H1 (cell line): ENCODE results near the gene COLEC11. TPM values are rescaled to one million over a fixed set of nuclear protein-coding genes. Genes with fewer than 3 reads are reported as not detected.

Source experiments
- CTCF ChIA-PET: fragments of 300-600 bp; sonication (Branson Sonifier 250); formaldehyde crosslinking; loops from one replicate; lab custom pipeline; 2021; ENCODE audit not compliant: partially characterized antibody; lab: Charles Lee
- POLR2A ChIA-PET: fragments of 300-600 bp; sonication (Branson Sonifier 250); formaldehyde crosslinking; loops from one replicate; lab custom pipeline; 2021; ENCODE audit warnings: inconsistent platforms; ENCODE audit not compliant: partially characterized antibody; lab: Charles Lee
- DNase-seq, 2 experiments: peaks; one replicate each; pipeline versions ENCODE4 v3.0.0 to v3.0.0-alpha.2; 2010 to 2022; ENCODE audit warnings: low spot score in 2 of 2, low read depth in 1 of 2, mixed read lengths in 1 of 2
- FAIRE-seq: peaks from 2 replicates; lab custom pipeline; 2011; peaks lifted over from hg19 to GRCh38; lab: Jason Lieb, UNC
- H2AFZ ChIP-seq: 2 replicates; pipeline ENCODE4 v1.8.1; 2012; ENCODE audit warnings: low read length, inconsistent platforms
- H2AK5ac ChIP-seq: 2 replicates; pipeline ENCODE4 v1.6.1; 2013; ENCODE audit warnings: low read depth, low read length
- H2BK120ac ChIP-seq: replicated peaks from 2 replicates; pipeline ENCODE3; 2013; ENCODE audit warnings: low read depth, low read length, inconsistent platforms
- H2BK12ac ChIP-seq: 2 replicates; pipeline ENCODE4 v1.6.1; 2013; ENCODE audit warnings: low read depth, low read length
- H2BK15ac ChIP-seq: 2 replicates; pipeline ENCODE4 v1.6.1; 2013; ENCODE audit warnings: low read length
- H2BK20ac ChIP-seq: 2 replicates; pipeline ENCODE4 v1.6.1; 2013; ENCODE audit warnings: low read length
- H2BK5ac ChIP-seq: 2 replicates; pipeline ENCODE4 v1.6.1; 2013; ENCODE audit warnings: low read depth, low read length
- H3K14ac ChIP-seq: 2 replicates; pipeline ENCODE4 v1.6.1; 2013; ENCODE audit warnings: inconsistent platforms; ENCODE audit not compliant: insufficient read length
- H3K18ac ChIP-seq: 2 replicates; pipeline ENCODE4 v1.6.1; 2013; ENCODE audit warnings: low read length; ENCODE audit errors: extremely low read depth
- H3K23ac ChIP-seq: 2 replicates; pipeline ENCODE4 v1.6.1; 2013; ENCODE audit warnings: inconsistent platforms; ENCODE audit not compliant: insufficient read length
- H3K23me2 ChIP-seq: 2 replicates; pipeline ENCODE4 v1.6.1; 2013; ENCODE audit warnings: low read depth, low read length
- H3K27ac ChIP-seq: 2 replicates; pipeline ENCODE4 v1.6.1; 2011; ENCODE audit warnings: low read depth, low read length, inconsistent platforms
- H3K27me3 ChIP-seq, 4 experiments: replicated peaks in 1 of 4; 1 replicate in 1 of 4; 2 replicates in 3 of 4; pipeline versions ENCODE4 v1.6.1 to v1.8.1; 2011 to 2013; ENCODE audit warnings: low read length in 3 of 4, mild to moderate bottlenecking in 3 of 4, inconsistent platforms in 2 of 4, mixed read lengths in 2 of 4, moderate library complexity in 1 of 4; ENCODE audit not compliant: control insufficient read depth in 3 of 4, insufficient read depth in 3 of 4; ENCODE audit errors: extremely low read depth in 1 of 4
- H3K36me3 ChIP-seq, 4 experiments: 2 replicates each; pipeline versions ENCODE4 v1.6.1 to v1.8.1; 2011 to 2013; ENCODE audit warnings: mild to moderate bottlenecking in 4 of 4, low read length in 3 of 4, moderate library complexity in 2 of 4, control low read depth in 1 of 4, inconsistent platforms in 1 of 4; ENCODE audit not compliant: insufficient read depth in 4 of 4, control insufficient read depth in 2 of 4
- H3K4ac ChIP-seq: replicated peaks from 2 replicates; pipeline ENCODE3; 2013; ENCODE audit warnings: low read length, low read depth, mixed read lengths, inconsistent platforms; ENCODE audit not compliant: insufficient read length
- H3K4me1 ChIP-seq, 4 experiments: replicated peaks in 1 of 4; 1 replicate in 1 of 4; 2 replicates in 3 of 4; pipeline versions ENCODE4 v1.6.1 to v1.8.1; 2011 to 2013; ENCODE audit warnings: low read length in 3 of 4, inconsistent platforms in 2 of 4, mixed read lengths in 1 of 4; ENCODE audit not compliant: insufficient read depth in 4 of 4, control insufficient read depth in 3 of 4
- H3K4me2 ChIP-seq, 2 experiments: 2 replicates each; pipeline versions ENCODE4 v1.6.1 to v1.8.1; 2011 to 2013; ENCODE audit warnings: low read depth in 2 of 2, low read length in 2 of 2, control low read depth in 1 of 2, inconsistent platforms in 1 of 2, mild to moderate bottlenecking in 1 of 2; ENCODE audit not compliant: insufficient read depth in 1 of 2
- H3K4me3 ChIP-seq, 4 experiments: fragments of 200-600, 300-600 bp in 1 of 4; sonication (generic), shearing (Covaris generic), sonication (Bioruptor Twin) in 1 of 4; 2 replicates each; pipeline versions ENCODE4 v1.5.1 to v1.8.1; 2011 to 2016; ENCODE audit warnings: low read length in 4 of 4, low read depth in 3 of 4, control low read depth in 2 of 4, inconsistent platforms in 2 of 4, mild to moderate bottlenecking in 2 of 4, mixed read lengths in 1 of 4, moderate library complexity in 1 of 4; ENCODE audit not compliant: insufficient read depth in 2 of 4; ENCODE audit errors: extremely low read depth in 1 of 4
- H3K56ac ChIP-seq: replicated peaks from 2 replicates; pipeline ENCODE3; 2013; ENCODE audit warnings: low read depth, mild to moderate bottlenecking, mixed read lengths, low read length, inconsistent platforms; ENCODE audit not compliant: insufficient read length
- H3K79me1 ChIP-seq: 2 replicates; pipeline ENCODE4 v1.6.1; 2013; ENCODE audit warnings: low read depth, low read length, control low read depth
- H3K79me2 ChIP-seq, 2 experiments: 2 replicates each; pipeline versions ENCODE4 v1.6.1 to v1.8.1; 2012 to 2013; ENCODE audit warnings: low read length in 2 of 2, mild to moderate bottlenecking in 2 of 2, inconsistent platforms in 1 of 2; ENCODE audit not compliant: insufficient read depth in 2 of 2, control insufficient read depth in 1 of 2
- H3K9ac ChIP-seq, 4 experiments: replicated peaks in 1 of 4; 1 replicate in 1 of 4; 2 replicates in 3 of 4; pipeline versions ENCODE4 v1.6.1 to v1.8.1; 2011 to 2013; ENCODE audit warnings: low read depth in 3 of 4, low read length in 3 of 4, control low read depth in 2 of 4, mild to moderate bottlenecking in 2 of 4, moderate library complexity in 2 of 4, inconsistent platforms in 1 of 4; ENCODE audit errors: extremely low read depth in 1 of 4
- H3K9me3 ChIP-seq, 2 experiments: 2 replicates each; pipeline versions ENCODE4 v1.6.1 to v1.8.1; 2012 to 2013; ENCODE audit warnings: mild to moderate bottlenecking in 2 of 2, moderate library complexity in 2 of 2, control low read depth in 1 of 2, inconsistent platforms in 1 of 2, low read depth in 1 of 2, low read length in 1 of 2, mixed read lengths in 1 of 2; ENCODE audit not compliant: insufficient read depth in 2 of 2
- H4K20me1 ChIP-seq, 2 experiments: replicated peaks in 1 of 2; 2 replicates each; pipeline versions ENCODE3 to v1.8.1; 2011 to 2013; ENCODE audit warnings: inconsistent platforms in 2 of 2, low read length in 2 of 2, mild to moderate bottlenecking in 1 of 2; ENCODE audit not compliant: insufficient read depth in 2 of 2, control insufficient read depth in 1 of 2
- H4K5ac ChIP-seq: 2 replicates; pipeline ENCODE4 v1.6.1; 2013; ENCODE audit warnings: low read length, low read depth, mixed read lengths, inconsistent platforms; ENCODE audit not compliant: insufficient read length
- H4K8ac ChIP-seq: 2 replicates; pipeline ENCODE4 v1.8.0; 2013; ENCODE audit warnings: mild to moderate bottlenecking, moderate library complexity, low read length, inconsistent platforms; ENCODE audit not compliant: insufficient read depth; ENCODE audit errors: extremely low read depth
- H4K91ac ChIP-seq: replicated peaks from 2 replicates; pipeline ENCODE3; 2013; ENCODE audit warnings: low read length, mixed read lengths, inconsistent platforms; ENCODE audit not compliant: insufficient read length
- CEBPB ChIP-seq: IDR thresholded peaks from 2 replicates; pipeline ENCODE4 v1.6.1; 2012; ENCODE audit warnings: low read depth, low read length
- CHD1 ChIP-seq: IDR thresholded peaks from 2 replicates; pipeline ENCODE4 v1.6.1; 2012; ENCODE audit warnings: low read depth, low read length, improper control_type of control experiment
- CTBP2 ChIP-seq: IDR thresholded peaks from 2 replicates; pipeline ENCODE4 v1.7.0; 2011; ENCODE audit warnings: borderline replicate concordance, mild to moderate bottlenecking, moderate library complexity, mixed read lengths, low read length; ENCODE audit not compliant: insufficient read depth, insufficient read length
- EGR1 ChIP-seq: IDR thresholded peaks from 2 replicates; pipeline ENCODE4 v1.6.1; 2011; ENCODE audit warnings: low read depth, low read length, borderline replicate concordance
- HDAC2 ChIP-seq, 2 experiments: fragments of 300-600 bp in 1 of 2; sonication (generic) in 1 of 2; IDR thresholded peaks; 2 replicates each; pipeline ENCODE4 v1.6.1; 2011 to 2012; ENCODE audit warnings: low read depth in 2 of 2, low read length in 2 of 2, mild to moderate bottlenecking in 2 of 2, moderate library complexity in 2 of 2, borderline replicate concordance in 1 of 2, inconsistent platforms in 1 of 2
- NANOG ChIP-seq: IDR thresholded peaks from 2 replicates; pipeline ENCODE4 v1.6.1; 2011; ENCODE audit warnings: low read length, low read depth, mild to moderate bottlenecking, inconsistent platforms; ENCODE audit not compliant: insufficient read depth, poor library complexity, severe bottlenecking
- NRF1 ChIP-seq: IDR thresholded peaks from 2 replicates; pipeline ENCODE4 v1.6.1; 2011; ENCODE audit warnings: mild to moderate bottlenecking, low read depth, low read length, improper control_type of control experiment
- RXRA ChIP-seq: IDR thresholded peaks from 2 replicates; pipeline ENCODE4 v1.6.1; 2011; ENCODE audit warnings: low read depth, mild to moderate bottlenecking, low read length, moderate library complexity; ENCODE audit not compliant: insufficient read depth
- SIRT6 ChIP-seq: IDR thresholded peaks from one replicate; pipeline ENCODE4 v1.7.1; 2012; ENCODE audit warnings: low read length, inconsistent platforms
- SIX5 ChIP-seq: IDR thresholded peaks from 2 replicates; pipeline ENCODE4 v1.6.1; 2011; ENCODE audit warnings: mild to moderate bottlenecking, low read depth, low read length
- SP4 ChIP-seq: IDR thresholded peaks from 2 replicates; pipeline ENCODE4 v1.6.1; 2012; ENCODE audit warnings: low read length, inconsistent platforms
- TAF7 ChIP-seq: optimal IDR thresholded peaks from 2 replicates; pipeline ENCODE3; 2011; ENCODE audit warnings: low read depth, mild to moderate bottlenecking, inconsistent platforms, low read length, moderate library complexity, borderline replicate concordance
- WGBS, 2 experiments: shearing (Covaris generic) in 1 of 2; methylation state at CpG; one replicate each; pipeline versions ENCODE4 v1.1.6 to v1.1.7; 2013 to 2015; ENCODE audit warnings: low lambda C conversion rate in 2 of 2, mixed read lengths in 2 of 2, inconsistent platforms in 1 of 2, low coverage in 1 of 2, missing lambda C conversion rate in 1 of 2; ENCODE audit not compliant: insufficient replicate concordance in 2 of 2, insufficient coverage in 1 of 2, insufficient read length in 1 of 2; ENCODE audit errors: extremely low coverage in 1 of 2, missing lambda C conversion rate in 1 of 2; 5-methylcytosine and 5-hydroxymethylcytosine counted together
- polyA plus RNA-seq, 7 experiments: library from polyadenylated mRNA; depleted of rRNA in 3 of 7; stranded (reverse) in 5 of 7; unstranded in 2 of 7; fragments of >200 nt in 5 of 7; fragments of 200-250 nt in 2 of 7; gene quantifications; 1 replicate in 5 of 7; 2 replicates in 1 of 7; 4 replicates in 1 of 7; pipeline versions ENCODE4 v1.2.1 to v1.2.3, GENCODE V29; 2011 to 2013; ENCODE audit warnings: missing spikeins in 2 of 7, mixed read lengths in 2 of 7
- total RNA-seq: library from RNA; stranded (reverse); fragmentation: NEBNext Ultra II Directional; extraction: Animal tissue kit (Norgen Biotek cat#: 25700); gene quantifications from 2 replicates; pipeline ENCODE4 v1.2.1, GENCODE V29; 2021
- TF ChIP-seq, protein P1 (sequence below): IDR thresholded peaks from 2 replicates; pipeline ENCODE4 v1.6.1; 2012; ENCODE audit warnings: inconsistent platforms

The COLEC11 gene
- total and polyA plus RNA-seq, 2 of the 8 experiments (the other 6 are each of a cell fraction or from before 2014, with no cell fraction given) = 0.47 to 0.80 TPM

DNA sequence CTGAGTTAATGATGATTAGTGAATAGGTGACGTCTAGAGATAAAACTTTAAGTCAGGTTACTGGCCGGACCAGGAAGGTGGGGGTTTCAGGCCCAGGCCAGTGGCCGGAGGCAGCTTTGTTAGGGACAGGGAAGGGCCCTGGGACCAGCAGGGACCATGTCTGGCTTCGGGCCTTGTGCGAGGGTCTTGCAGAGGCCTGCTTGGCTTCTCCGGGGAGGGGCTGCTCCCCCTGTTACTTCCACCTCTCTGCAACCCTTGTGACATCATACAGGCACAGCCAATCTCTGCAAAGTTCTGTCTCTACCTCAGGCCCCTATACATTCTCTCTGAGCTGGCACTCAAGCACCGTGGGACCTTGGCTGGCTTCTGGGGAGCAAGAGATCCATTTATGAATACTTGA is 63.0 kb downstream of the COLEC11 start, which contains the start of gene ALLC:
ALLC (plus strand) TSS at position 320 of the 400 bp plus-strand sequence. CDS start 12,958 bp downstream, outside the sequence.
- H3K23me2 ChIP-seq = no peaks in the 10 kb centered on the region
- peak within 1 kb of the TSS; percentile 17 for H4K8ac ChIP-seq
- WGBS, 2 experiments = 91% methylated on average over 7 of the region's 7 CpGs; no CpG with 5 or more reads in 1 of the 2 experiments
- H3K4ac ChIP-seq = no peak within 1 kb of the TSS
- POLR2A ChIA-PET = interaction anchor here (1.5 kb wide), 1 partner anchor 81 kb away, joined by 5 read pairs; no protein-coding TSS in a partner anchor
- no peaks in the 10 kb centered on the region; a peak in 1 of 4 replicates for H3K9me3 ChIP-seq
- peak within 1 kb of the TSS in 1 of 2 experiments; percentile 4; a peak in 1 of 4 replicates for H3K4me2 ChIP-seq
- H3K4me1 ChIP-seq = peaks cover 5 to 19% (median 9%) of the 10 kb centered on the region in 4 experiments; a peak in 5 of 7 replicates
- no peak for FAIRE-seq
- peaks cover 0 to 2% (median 0%) of the 10 kb centered on the region in 4 experiments; a peak in 1 of 7 replicates for H3K27me3 ChIP-seq
- no peak within 1 kb of the TSS; the same call in 1 of the 2 replicates for H2BK12ac ChIP-seq
- no peak within 1 kb of the TSS for H3K4me3 ChIP-seq
- H3K36me3 ChIP-seq = no peaks in the 10 kb centered on the region
- H2BK15ac ChIP-seq = no peak within 1 kb of the TSS
- peak within 1 kb of the TSS; percentile 16; the same call in 1 of the 2 replicates for H2BK5ac ChIP-seq
- no peaks in the 10 kb centered on the region for H4K20me1 ChIP-seq
- no peak within 1 kb of the TSS for H4K5ac ChIP-seq
- H2AK5ac ChIP-seq = no peak within 1 kb of the TSS
- H3K23ac ChIP-seq = no peak within 1 kb of the TSS
- CTCF ChIA-PET = interaction anchor here (1.0 kb wide), 1 partner anchor 9 kb away, joined by 3 read pairs; no protein-coding TSS in a partner anchor
- peak within 1 kb of the TSS; percentile 88; the same call in 1 of the 2 replicates for H2AFZ ChIP-seq
- H3K18ac ChIP-seq = peak within 1 kb of the TSS; percentile 53; the same call in 1 of the 2 replicates
- 0 out of 2 replicates have a peak within 1 kb of the TSS, but pooled peaks have one; percentile 55 for H2BK20ac ChIP-seq
- no peak within 1 kb of the TSS for H4K91ac ChIP-seq
- H3K79me1 ChIP-seq = no peaks in the 10 kb centered on the region
- H3K79me2 ChIP-seq = no peaks in the 10 kb centered on the region
- H3K56ac ChIP-seq = no peak within 1 kb of the TSS
- no peak within 1 kb of the TSS for H3K27ac ChIP-seq
- DNase-seq = no peak
- no peak within 1 kb of the TSS for H3K14ac ChIP-seq
- H2BK120ac ChIP-seq = no peak within 1 kb of the TSS
- H3K9ac ChIP-seq = no peak within 1 kb of the TSS
- TF ChIP-seq CTBP2 (no peak), NANOG (no peak), SIX5 (no peak), HDAC2 (IDR thresholded peaks at IDR 0.05; ENCODE audit: borderline replicate concordance in 1 of 2, low read depth in 2 of 2, low read length in 2 of 2) (no peak), EGR1 (no peak), NRF1 (no peak), CEBPB (no peak), TAF7 (no peak), SIRT6 (no peak), RXRA (no peak), SP4 (no peak), CHD1 (no peak)
- TF ChIP-seq, protein P1, sequence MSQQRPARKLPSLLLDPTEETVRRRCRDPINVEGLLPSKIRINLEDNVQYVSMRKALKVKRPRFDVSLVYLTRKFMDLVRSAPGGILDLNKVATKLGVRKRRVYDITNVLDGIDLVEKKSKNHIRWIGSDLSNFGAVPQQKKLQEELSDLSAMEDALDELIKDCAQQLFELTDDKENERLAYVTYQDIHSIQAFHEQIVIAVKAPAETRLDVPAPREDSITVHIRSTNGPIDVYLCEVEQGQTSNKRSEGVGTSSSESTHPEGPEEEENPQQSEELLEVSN = no peak
